ENCODE data around the gene ACKR2.

ACKR2 gene

GRCh38 chr3:42809202-42809601 lies at the start of gene ACKR2:
Gene ACKR2, plus strand, starts transcription at chr3:42809445. Its CDS starts 55,058 bp downstream, at chr3:42864503.
- DNase-seq (ENCODE audit: low read depth): no peak

- DNase-seq (ENCODE audit: low read depth): no peak
These were observed 47.1 kb upstream of the ACKR2 start for GRCh38 chr3:42762046-42762724.

- DNase-seq (ENCODE audit: low read depth): no peak
These were observed 46.2 kb upstream of the ACKR2 start for GRCh38 chr3:42763021-42763420.

- no peak for DNase-seq (ENCODE audit: low read depth)
These were observed 45.1 kb upstream of the ACKR2 start for GRCh38 chr3:42764115-42764514.

- DNase-seq (ENCODE audit: low read depth): no peak
These were observed 44.5 kb upstream of the ACKR2 start for GRCh38 chr3:42764561-42765295.

- DNase-seq (ENCODE audit: low read depth): no peak
These were observed 39.6 kb upstream of the ACKR2 start for GRCh38 chr3:42769477-42770131.

- DNase-seq (ENCODE audit: low read depth): no peak
These were observed 38.0 kb upstream of the ACKR2 start for GRCh38 chr3:42771271-42771670.

- DNase-seq (ENCODE audit: low read depth): peak; percentile 74
These were observed 36.4 kb upstream of the ACKR2 start, which contains the start of gene CCDC13 for GRCh38 chr3:42772670-42773408. Gene CCDC13, minus strand, starts transcription at chr3:42773253. Its CDS starts 14,908 bp downstream, at chr3:42758345.

GRCh38 chr3:42773409-42773751 lies 35.9 kb upstream of the ACKR2 start:
- DNase-seq (ENCODE audit: low read depth): no peak

- no peak for DNase-seq (ENCODE audit: low read depth)
These were observed 30.6 kb upstream of the ACKR2 start for GRCh38 chr3:42778644-42779043.

GRCh38 chr3:42780398-42780797 lies 28.8 kb upstream of the ACKR2 start:
- DNase-seq (ENCODE audit: low read depth): no peak

- no peak for DNase-seq (ENCODE audit: low read depth)
These were observed 28.1 kb upstream of the ACKR2 start for GRCh38 chr3:42780892-42781700.

- DNase-seq (ENCODE audit: low read depth): no peak
These were observed 23.0 kb upstream of the ACKR2 start for GRCh38 chr3:42786212-42786611.

GRCh38 chr3:42786631-42787030 lies 22.6 kb upstream of the ACKR2 start:
- DNase-seq (ENCODE audit: low read depth): no peak

- no peak for DNase-seq (ENCODE audit: low read depth)
These were observed 18.5 kb upstream of the ACKR2 start for GRCh38 chr3:42790714-42791229.

- DNase-seq (ENCODE audit: low read depth): no peak
These were observed 13.5 kb upstream of the ACKR2 start for GRCh38 chr3:42795621-42796181.

GRCh38 chr3:42796332-42796885 lies 12.8 kb upstream of the ACKR2 start:
- no peak for DNase-seq (ENCODE audit: low read depth)

- DNase-seq (ENCODE audit: low read depth): no peak
These were observed 9.9 kb upstream of the ACKR2 start for GRCh38 chr3:42799376-42799775.

GRCh38 chr3:42800251-42800650 lies 9.0 kb upstream of the ACKR2 start:
- DNase-seq (ENCODE audit: low read depth): no peak

GRCh38 chr3:42801048-42801620 lies 8.1 kb upstream of the ACKR2 start:
- DNase-seq (ENCODE audit: low read depth): no peak
